Articular chondrocyte of knee joint (primary cell): ENCODE measurements around the gene INO80C. TPM values are rescaled to one million over a fixed set of nuclear protein-coding genes. Genes with fewer than 3 reads are reported as not detected.

Experiments used
- small RNA-seq: library from RNA; depleted of rRNA; stranded (forward); fragments of <200 nt; gene quantifications from one replicate; pipeline ENCODE3, GENCODE V24; 2012
- total RNA-seq: library from RNA; depleted of rRNA; stranded (reverse); fragments of >200 nt; gene quantifications from 2 replicates; pipeline ENCODE4 v1.2.3, GENCODE V29; 2012

The INO80C gene
- total RNA-seq: 11.9 and 12.4 TPM in 2 replicates

GRCh38 chr18:35497370-35498197, at the start of gene INO80C:
Gene INO80C, minus strand, starts transcription at chr18:35497960. Its CDS starts 86 bp downstream, at chr18:35497874.

Small RNA genes lying within 50 kb of the gene (small RNA-seq; reads per million reads assigned to genes)
- gene AC007998.5: not detected

Other genes with a start within 250 kb of the INO80C start
- 29.9 and 38.6 TPM in 2 replicates for gene ZSCAN30, start 207.7 kb downstream of the INO80C start, total RNA-seq
- gene ZNF24, start 153.5 kb downstream of the INO80C start, total RNA-seq: 34.2 and 38.2 TPM in 2 replicates
- 3.4 and 4.5 TPM in 2 replicates for gene ZNF396, start 120.6 kb downstream of the INO80C start, total RNA-seq
- gene GALNT1, start 83.8 kb upstream of the INO80C start, total RNA-seq: 507 and 572 TPM in 2 replicates